Skeletal muscle satellite cell (primary cell): ENCODE results near the gene MAD1L1.
A peak's percentile ranks its signal among the peaks of the same experiment; 100 is the strongest.

Source experiments
- H3K27me3 ChIP-seq: 2 replicates; pipeline ENCODE4 v1.7.0; 2013; ENCODE audit warnings: low read length; ENCODE audit not compliant: control insufficient read depth, insufficient read depth
- H3K36me3 ChIP-seq: 2 replicates; pipeline ENCODE4 v1.7.0; 2013; ENCODE audit warnings: mild to moderate bottlenecking, control low read depth, low read length; ENCODE audit not compliant: insufficient read depth
- H3K4me1 ChIP-seq: 2 replicates; pipeline ENCODE4 v1.7.0; 2013; ENCODE audit warnings: low read length; ENCODE audit not compliant: control insufficient read depth, insufficient read depth
- H3K4me2 ChIP-seq: 2 replicates; pipeline ENCODE4 v1.7.0; 2013; ENCODE audit warnings: mild to moderate bottlenecking, low read length
- H3K4me3 ChIP-seq: 2 replicates; pipeline ENCODE4 v1.7.0; 2013; ENCODE audit warnings: low read length
- H3K9ac ChIP-seq: 2 replicates; pipeline ENCODE4 v1.7.0; 2013; ENCODE audit warnings: mild to moderate bottlenecking, low read depth, low read length, moderate library complexity
- H3K9me3 ChIP-seq: replicated peaks from 2 replicates; pipeline ENCODE4 v1.7.0; 2013; ENCODE audit warnings: mild to moderate bottlenecking, control low read depth, low read length

MAD1L1 gene

GRCh38 chr7:2257651-2258050 lies 24.9 kb upstream of the MAD1L1 start:
- no peaks in the 10 kb centered on the region for H3K4me1 ChIP-seq
- H3K9ac ChIP-seq, result no peak overlapping the region
- peaks cover 25% of the 10 kb centered on the region for H3K36me3 ChIP-seq

GRCh38 chr7:2257046-2257551 lies 24.4 kb upstream of the MAD1L1 start:
- peaks cover 20% of the 10 kb centered on the region for H3K36me3 ChIP-seq
- H3K4me2 ChIP-seq, result no peak overlapping the region
- H3K9me3 ChIP-seq, result no peaks in the 10 kb centered on the region
- H3K4me1 ChIP-seq, result no peaks in the 10 kb centered on the region
- H3K4me3 ChIP-seq, result no peak overlapping the region
- H3K27me3 ChIP-seq, result no peaks in the 10 kb centered on the region
- H3K9ac ChIP-seq, result no peak overlapping the region

More at GRCh38 chr7:2257651-2258050, 24.9 kb upstream of the MAD1L1 start:
- no peak overlapping the region for H3K4me3 ChIP-seq
- no peak overlapping the region for H3K4me2 ChIP-seq
- H3K27me3 ChIP-seq, result no peaks in the 10 kb centered on the region
- no peaks in the 10 kb centered on the region for H3K9me3 ChIP-seq

- no peak overlapping the region for H3K4me3 ChIP-seq
- peaks cover 21% of the 10 kb centered on the region for H3K36me3 ChIP-seq
- H3K4me1 ChIP-seq, result no peaks in the 10 kb centered on the region
These were observed 23.7 kb upstream of the MAD1L1 start for GRCh38 chr7:2256306-2257045.

GRCh38 chr7:2255145-2256139 lies 22.7 kb upstream of the MAD1L1 start:
- H3K4me3 ChIP-seq, result no peak overlapping the region
- H3K36me3 ChIP-seq, result peaks cover 25% of the 10 kb centered on the region
- H3K27me3 ChIP-seq, result no peaks in the 10 kb centered on the region
- H3K9me3 ChIP-seq, result no peaks in the 10 kb centered on the region
- H3K4me1 ChIP-seq, result no peaks in the 10 kb centered on the region
- no peak overlapping the region for H3K4me2 ChIP-seq
- no peak overlapping the region for H3K9ac ChIP-seq

More at GRCh38 chr7:2256306-2257045, 23.7 kb upstream of the MAD1L1 start:
- no peak overlapping the region for H3K4me2 ChIP-seq
- H3K9me3 ChIP-seq, result no peaks in the 10 kb centered on the region
- H3K9ac ChIP-seq, result no peak overlapping the region
- no peaks in the 10 kb centered on the region for H3K27me3 ChIP-seq

- H3K4me3 ChIP-seq, result no peak overlapping the region
- peaks cover 25% of the 10 kb centered on the region for H3K36me3 ChIP-seq
- H3K27me3 ChIP-seq, result no peaks in the 10 kb centered on the region
- no peak overlapping the region for H3K9ac ChIP-seq
- H3K4me2 ChIP-seq, result no peak overlapping the region
- H3K4me1 ChIP-seq, result peaks cover 6% of the 10 kb centered on the region
- no peaks in the 10 kb centered on the region for H3K9me3 ChIP-seq
These were observed 21.8 kb upstream of the MAD1L1 start for GRCh38 chr7:2254429-2255144.

- Histone ChIP-seq H3K36me3 (peaks cover 25% of the 10 kb centered on the region), H3K9ac (no peak overlapping the region), H3K4me3 (no peak overlapping the region), H3K4me1 (peaks cover 15% of the 10 kb centered on the region), H3K27me3 (no peaks in the 10 kb centered on the region), H3K4me2 (no peak overlapping the region), H3K9me3 (no peaks in the 10 kb centered on the region)
These were observed 20.9 kb upstream of the MAD1L1 start for GRCh38 chr7:2253525-2254244.

- H3K4me3 ChIP-seq, result no peak overlapping the region
- H3K27me3 ChIP-seq, result no peaks in the 10 kb centered on the region
- H3K9me3 ChIP-seq, result no peaks in the 10 kb centered on the region
- H3K4me2 ChIP-seq, result no peak overlapping the region
- no peak overlapping the region for H3K9ac ChIP-seq
- peaks cover 25% of the 10 kb centered on the region for H3K36me3 ChIP-seq
- peaks cover 20% of the 10 kb centered on the region for H3K4me1 ChIP-seq
These were observed 20.3 kb upstream of the MAD1L1 start for GRCh38 chr7:2253021-2253420.

- no peak overlapping the region for H3K9ac ChIP-seq
- peaks cover 20% of the 10 kb centered on the region for H3K4me1 ChIP-seq
- no peak overlapping the region for H3K4me2 ChIP-seq
- H3K9me3 ChIP-seq, result no peaks in the 10 kb centered on the region
- no peak overlapping the region for H3K4me3 ChIP-seq
- H3K27me3 ChIP-seq, result no peaks in the 10 kb centered on the region
- H3K36me3 ChIP-seq, result peaks cover 21% of the 10 kb centered on the region
These were observed 19.4 kb upstream of the MAD1L1 start for GRCh38 chr7:2251841-2252771.

GRCh38 chr7:2251381-2251780 lies 18.6 kb upstream of the MAD1L1 start:
- H3K9ac ChIP-seq, result no peak overlapping the region
- H3K4me3 ChIP-seq, result no peak overlapping the region
- H3K9me3 ChIP-seq, result no peaks in the 10 kb centered on the region
- peaks cover 20% of the 10 kb centered on the region for H3K4me1 ChIP-seq
- no peak overlapping the region for H3K4me2 ChIP-seq
- H3K36me3 ChIP-seq, result peaks cover 16% of the 10 kb centered on the region
- H3K27me3 ChIP-seq, result no peaks in the 10 kb centered on the region

GRCh38 chr7:2249744-2250323 lies 17.1 kb upstream of the MAD1L1 start:
- H3K36me3 ChIP-seq, result peaks cover 13% of the 10 kb centered on the region
- no peaks in the 10 kb centered on the region for H3K9me3 ChIP-seq
- H3K9ac ChIP-seq, result peak overlapping the region; percentile 80
- H3K4me3 ChIP-seq, result peak overlapping the region; percentile 23
- H3K27me3 ChIP-seq, result no peaks in the 10 kb centered on the region
- peaks cover 20% of the 10 kb centered on the region for H3K4me1 ChIP-seq
- peak overlapping the region; percentile 72 for H3K4me2 ChIP-seq
